Stimulated activated CD4-positive, alpha-beta T cell treated with anti-CD3 and anti-CD28 coated beads, TNF-alpha, amount 100 ng/mL, for 48 hours (primary cell): Measurements from ENCODE around the gene CHRNE.
"Not testable (repeated sequence)": the region's sequence is repeated elsewhere in the genome, so short reads cannot be mapped to it uniquely, and the experiment has no call there.

ENCODE experiments used
- DNase-seq, 3 donors: peaks; one replicate each; pipeline ENCODE4 v3.0.0-alpha.2; 2020; ENCODE audit warnings: low read depth in 3 of 3

CHRNE gene

GRCh38 chr17:4906642-4907041 lies 3.7 kb upstream of the CHRNE start:
- not testable (repeated sequence) for DNase-seq

GRCh38 chr17:4902540-4902939 lies 358 bp downstream of the CHRNE start:
- DNase-seq: no peak

GRCh38 chr17:4901648-4902344 lies 1.1 kb downstream of the CHRNE start:
- no peak for DNase-seq

- DNase-seq: no peak
Measured at GRCh38 chr17:4901108-4901647, 1.7 kb downstream of the CHRNE start.

- DNase-seq: peak in 2 of 3 donors; percentile 31 to 33
Measured at GRCh38 chr17:4900231-4901107, 2.4 kb downstream of the CHRNE start.

- DNase-seq: peak; percentile 87 to 99 (median 94)
Measured at GRCh38 chr17:4899341-4900230, 3.3 kb downstream of the CHRNE start, which contains the start of gene C17orf107. C17orf107 (plus strand) TSS chr17:4899536; CDS start chr17:4899763, 227 bp downstream.

GRCh38 chr17:4898927-4899326 lies 4.0 kb downstream of the CHRNE start:
- DNase-seq: no peak

DNA sequence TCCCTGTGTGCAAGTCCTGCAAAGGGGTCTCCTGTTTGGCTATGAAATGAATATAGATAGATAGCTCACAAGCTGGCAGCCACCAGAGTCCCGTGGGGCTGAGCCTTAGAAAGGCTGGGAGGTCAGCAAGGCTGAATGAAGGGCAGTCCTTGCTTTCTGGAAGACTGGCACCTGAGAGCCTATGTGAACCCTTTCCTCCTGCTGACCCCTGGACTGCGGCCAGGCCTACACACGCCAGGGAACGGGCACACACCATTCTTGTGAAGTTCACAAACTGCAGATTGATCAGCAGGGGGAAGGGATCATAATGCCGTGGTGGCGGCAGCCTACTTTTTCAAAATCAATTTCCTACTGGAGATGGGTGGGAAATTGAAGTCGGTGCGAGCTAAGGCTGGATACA lies 4.5 kb downstream of the CHRNE start:
- DNase-seq: no peak

DNA sequence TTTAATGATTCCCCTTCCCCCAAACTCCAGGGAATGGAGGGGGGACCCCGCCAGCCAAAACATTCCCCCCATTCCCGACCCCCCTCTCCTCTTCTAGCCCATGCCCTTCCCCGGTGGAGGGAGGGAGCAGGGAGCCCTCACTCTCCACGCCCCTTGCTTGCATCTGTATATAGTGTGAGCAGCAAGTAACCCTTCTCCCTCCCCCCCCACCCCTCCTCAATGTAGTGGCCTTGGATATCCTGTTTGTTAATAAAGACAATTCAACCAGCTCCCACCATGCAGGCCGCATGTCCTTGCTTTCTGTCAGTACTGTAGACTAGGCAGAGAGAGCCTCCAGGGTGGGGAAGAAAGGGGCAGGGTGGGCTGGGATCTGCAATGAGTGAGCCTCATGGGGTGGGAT lies 5.1 kb downstream of the CHRNE start:
- DNase-seq: no peak

GRCh38 chr17:4897198-4897687 lies 5.7 kb downstream of the CHRNE start:
- no peak for DNase-seq

GRCh38 chr17:4896332-4897197 lies 6.3 kb downstream of the CHRNE start:
- DNase-seq: no peak

- DNase-seq: no peak
Measured at GRCh38 chr17:4895657-4896331, 7.1 kb downstream of the CHRNE start.

DNA sequence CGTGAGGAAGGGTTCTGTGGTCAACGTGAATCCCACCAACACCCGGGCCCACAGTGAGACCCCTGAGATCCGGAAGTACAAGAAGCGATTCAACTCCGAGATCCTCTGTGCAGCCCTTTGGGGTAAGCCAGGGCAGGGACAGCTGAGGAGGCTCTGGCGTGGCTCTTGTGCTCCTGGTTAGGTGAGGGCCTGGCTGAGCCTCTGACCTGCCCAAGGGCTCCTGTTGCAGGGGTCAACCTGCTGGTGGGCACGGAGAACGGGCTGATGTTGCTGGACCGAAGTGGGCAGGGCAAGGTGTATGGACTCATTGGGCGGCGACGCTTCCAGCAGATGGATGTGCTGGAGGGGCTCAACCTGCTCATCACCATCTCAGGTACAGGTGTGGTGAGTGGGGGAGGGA lies 7.8 kb downstream of the CHRNE start:
- no peak for DNase-seq

GRCh38 chr17:4893721-4894560 lies 9.0 kb downstream of the CHRNE start:
- no peak for DNase-seq

- no peak for DNase-seq
Measured at GRCh38 chr17:4893272-4893671, 9.6 kb downstream of the CHRNE start.

DNA sequence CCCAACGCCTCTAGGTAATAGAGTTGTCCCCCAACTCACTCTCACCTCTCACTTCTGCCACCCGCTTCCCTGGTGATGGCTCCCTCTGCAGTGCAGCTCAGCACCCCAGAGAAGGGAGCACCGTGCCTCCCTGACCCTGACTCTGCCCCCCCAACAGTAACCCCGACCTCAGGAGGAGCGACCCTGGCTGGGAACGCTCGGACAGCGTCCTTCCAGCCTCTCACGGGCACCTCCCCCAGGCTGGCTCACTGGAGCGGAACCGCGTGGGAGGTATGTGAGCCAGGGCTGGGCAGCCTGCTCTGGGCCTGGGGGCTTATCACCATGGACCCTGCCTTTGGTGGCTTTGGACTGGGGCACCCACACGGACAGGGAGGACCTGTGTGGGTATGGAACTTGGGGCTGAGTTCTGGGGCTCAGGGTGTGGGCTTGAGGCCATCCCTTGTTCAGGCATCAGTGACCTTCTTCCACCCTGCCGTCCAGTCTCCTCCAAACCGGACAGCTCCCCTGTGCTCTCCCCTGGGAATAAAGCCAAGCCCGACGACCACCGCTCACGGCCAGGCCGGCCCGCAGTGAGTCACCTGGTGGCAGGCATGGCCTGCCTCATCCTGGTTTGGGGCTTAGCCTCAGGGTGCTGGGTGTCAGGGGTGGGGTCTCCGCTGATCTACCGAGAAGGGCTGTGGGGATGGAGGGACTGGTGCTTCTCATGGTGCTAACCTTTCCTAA lies 10.2 kb downstream of the CHRNE start:
- no peak for DNase-seq

DNA sequence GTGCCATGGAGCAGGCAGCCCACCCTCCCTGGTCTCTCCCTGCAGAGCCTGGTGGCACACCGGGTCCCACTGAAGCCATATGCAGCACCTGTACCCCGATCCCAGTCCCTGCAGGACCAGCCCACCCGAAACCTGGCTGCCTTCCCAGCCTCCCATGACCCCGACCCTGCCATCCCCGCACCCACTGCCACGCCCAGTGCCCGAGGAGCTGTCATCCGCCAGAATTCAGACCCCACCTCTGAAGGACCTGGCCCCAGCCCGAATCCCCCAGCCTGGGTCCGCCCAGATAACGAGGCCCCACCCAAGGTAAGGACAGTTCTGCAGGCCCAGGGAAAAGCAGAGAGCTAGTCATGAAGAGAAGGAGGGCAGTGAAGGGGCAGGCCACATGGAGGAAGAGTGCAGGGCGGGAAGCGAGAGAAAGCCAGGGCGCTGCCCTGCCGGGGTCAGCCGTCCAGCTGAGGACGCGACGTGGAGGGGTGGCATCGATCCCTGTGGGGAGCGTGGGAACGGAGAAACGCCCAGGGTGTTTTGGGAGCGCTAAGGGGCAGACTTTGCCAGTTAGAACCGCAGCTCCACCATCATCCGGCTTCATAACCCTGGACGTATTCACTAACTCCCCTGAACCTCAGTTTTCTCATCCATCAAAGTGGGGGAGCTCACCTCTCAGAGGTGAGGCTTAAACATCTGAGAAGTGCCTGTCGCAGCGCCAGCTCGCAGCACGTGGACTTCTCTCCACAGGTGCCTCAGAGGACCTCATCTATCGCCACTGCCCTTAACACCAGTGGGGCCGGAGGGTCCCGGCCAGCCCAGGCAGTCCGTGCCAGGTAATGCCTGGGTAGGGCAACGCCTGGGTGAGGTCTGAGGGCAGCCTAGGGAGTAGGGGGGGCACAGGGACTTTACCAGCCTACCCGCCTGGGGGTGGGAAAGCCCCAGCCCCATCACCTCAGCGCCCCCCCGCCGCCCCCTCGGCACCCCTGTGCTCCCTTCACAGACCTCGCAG lies 11.2 kb downstream of the CHRNE start:
- no peak for DNase-seq
